VCaP (cell line): ENCODE data around the gene ALOX5AP.

Experiments
- H3K27ac ChIP-seq: fragments of 450-650 bp; 2 replicates; pipeline ENCODE4 v1.5.1; 2017
- CTCF ChIP-seq: fragments of 450-650 bp; conservative IDR thresholded peaks from 2 replicates; pipeline ENCODE4 v1.5.1; 2017; ENCODE audit warnings: mild to moderate bottlenecking, moderate library complexity

The ALOX5AP gene

GRCh38 chr13:30724778-30725177 lies 10.6 kb upstream of the ALOX5AP start:
- H3K27ac ChIP-seq: no peak overlapping the region
- no peak for TF ChIP-seq CTCF

GRCh38 chr13:30725326-30726085 lies 9.8 kb upstream of the ALOX5AP start:
- H3K27ac ChIP-seq: no peak overlapping the region
- no peak for TF ChIP-seq CTCF

GRCh38 chr13:30726192-30726591 lies 9.2 kb upstream of the ALOX5AP start:
- H3K27ac ChIP-seq: no peak overlapping the region
- no peak for TF ChIP-seq CTCF

- H3K27ac ChIP-seq: no peak overlapping the region
- TF ChIP-seq CTCF: no peak
These were observed 7.6 kb upstream of the ALOX5AP start for GRCh38 chr13:30727491-30728355.

DNA sequence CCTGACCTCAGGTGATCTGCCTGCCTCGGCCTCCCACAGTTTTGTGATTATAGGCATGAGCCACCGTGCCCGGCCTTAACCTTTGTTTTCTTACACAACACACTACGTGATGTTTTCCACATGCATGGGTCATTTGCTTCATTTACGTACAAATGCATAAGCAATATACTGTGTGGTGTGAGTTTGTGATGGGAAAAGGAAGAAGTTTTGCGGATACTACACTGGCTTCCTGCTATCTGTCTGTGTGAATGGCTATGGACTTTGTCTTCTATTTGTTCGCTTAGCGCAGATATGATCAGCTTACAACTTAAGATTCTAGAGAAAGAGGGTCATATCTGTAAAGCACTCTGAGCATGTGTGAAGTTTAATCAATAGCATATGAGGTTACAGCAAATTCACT lies 5.5 kb upstream of the ALOX5AP start:
- no peak overlapping the region for H3K27ac ChIP-seq
- TF ChIP-seq CTCF: no peak

DNA sequence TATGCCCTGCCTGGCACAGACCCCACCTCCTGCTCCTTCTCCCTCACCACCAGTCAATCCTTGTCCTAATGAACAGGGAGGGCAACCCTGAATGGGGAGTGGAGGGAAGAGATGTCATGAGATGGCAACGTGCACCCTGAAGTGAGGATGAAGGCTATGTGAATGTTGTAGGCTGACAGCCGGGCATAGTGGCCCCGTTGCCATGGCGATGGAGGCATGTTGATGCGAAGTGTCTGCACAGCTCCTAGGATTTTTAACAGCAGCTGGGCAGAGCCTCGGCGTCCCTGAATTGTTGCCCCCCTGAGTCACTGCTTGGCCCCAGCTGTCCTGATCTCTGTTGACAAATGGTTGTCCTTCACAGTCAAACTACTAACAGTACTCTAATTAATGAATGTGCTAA lies 4.8 kb upstream of the ALOX5AP start:
- no peak overlapping the region for H3K27ac ChIP-seq
- TF ChIP-seq CTCF: no peak

- H3K27ac ChIP-seq: no peak overlapping the region
- no peak for TF ChIP-seq CTCF
These were observed 3.8 kb upstream of the ALOX5AP start for GRCh38 chr13:30731361-30732045.
